CD4-positive, alpha-beta T cell treated with Interleukin-17A for 1 hour (primary cell): Measurements from ENCODE around the gene PLEKHN1.
"Not testable (repeated sequence)": the region's sequence is repeated elsewhere in the genome, so short reads cannot be mapped to it uniquely, and the experiment has no call there.

Source experiments
- DNase-seq: peaks from one replicate; pipeline ENCODE4 v3.0.0-alpha.2; 2020

PLEKHN1 gene

DNA sequence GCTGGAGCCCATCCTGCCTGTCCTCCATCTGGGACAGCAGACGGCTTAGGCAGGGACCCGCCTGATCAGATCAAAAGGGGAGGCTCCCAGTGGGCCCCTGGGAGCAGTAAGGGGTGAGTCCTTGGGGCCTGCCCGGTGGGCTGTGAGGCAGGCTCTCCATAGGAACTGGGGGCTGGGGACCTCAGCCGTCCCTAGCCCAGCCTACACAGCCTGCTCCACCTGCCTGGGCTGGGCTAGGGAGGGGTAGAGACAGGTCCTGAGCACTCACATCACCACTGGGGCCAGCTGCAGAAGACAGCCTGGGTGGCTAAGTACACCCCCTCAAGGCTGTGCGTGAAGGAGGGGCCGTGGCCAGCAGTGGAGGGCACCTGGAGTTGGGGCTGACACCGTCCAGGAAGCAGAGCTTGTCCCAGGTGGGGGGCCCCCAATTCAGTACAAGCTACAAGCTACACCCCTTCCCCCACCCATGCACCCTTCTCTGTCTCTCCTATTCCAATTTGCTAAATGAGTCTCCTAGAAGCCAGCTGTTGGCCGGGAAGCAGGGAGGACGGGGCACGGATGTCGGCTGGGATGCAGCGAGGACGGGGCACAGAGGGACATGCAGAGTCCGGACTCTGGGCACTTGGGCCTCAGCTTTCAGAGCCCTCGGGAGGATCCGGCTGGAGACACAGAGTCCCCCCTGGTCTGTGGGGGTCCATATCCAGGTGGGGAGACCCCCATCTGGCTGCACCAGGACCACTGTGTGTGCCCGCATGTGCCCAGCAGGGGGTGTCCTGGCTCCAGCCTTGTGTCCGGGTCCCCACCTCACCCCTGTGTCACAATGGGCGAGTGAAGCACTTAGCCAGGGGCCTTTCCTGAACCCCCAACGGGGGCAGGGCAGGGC lies 48.8 kb downstream of the PLEKHN1 start:
- DNase-seq = no peak

DNA sequence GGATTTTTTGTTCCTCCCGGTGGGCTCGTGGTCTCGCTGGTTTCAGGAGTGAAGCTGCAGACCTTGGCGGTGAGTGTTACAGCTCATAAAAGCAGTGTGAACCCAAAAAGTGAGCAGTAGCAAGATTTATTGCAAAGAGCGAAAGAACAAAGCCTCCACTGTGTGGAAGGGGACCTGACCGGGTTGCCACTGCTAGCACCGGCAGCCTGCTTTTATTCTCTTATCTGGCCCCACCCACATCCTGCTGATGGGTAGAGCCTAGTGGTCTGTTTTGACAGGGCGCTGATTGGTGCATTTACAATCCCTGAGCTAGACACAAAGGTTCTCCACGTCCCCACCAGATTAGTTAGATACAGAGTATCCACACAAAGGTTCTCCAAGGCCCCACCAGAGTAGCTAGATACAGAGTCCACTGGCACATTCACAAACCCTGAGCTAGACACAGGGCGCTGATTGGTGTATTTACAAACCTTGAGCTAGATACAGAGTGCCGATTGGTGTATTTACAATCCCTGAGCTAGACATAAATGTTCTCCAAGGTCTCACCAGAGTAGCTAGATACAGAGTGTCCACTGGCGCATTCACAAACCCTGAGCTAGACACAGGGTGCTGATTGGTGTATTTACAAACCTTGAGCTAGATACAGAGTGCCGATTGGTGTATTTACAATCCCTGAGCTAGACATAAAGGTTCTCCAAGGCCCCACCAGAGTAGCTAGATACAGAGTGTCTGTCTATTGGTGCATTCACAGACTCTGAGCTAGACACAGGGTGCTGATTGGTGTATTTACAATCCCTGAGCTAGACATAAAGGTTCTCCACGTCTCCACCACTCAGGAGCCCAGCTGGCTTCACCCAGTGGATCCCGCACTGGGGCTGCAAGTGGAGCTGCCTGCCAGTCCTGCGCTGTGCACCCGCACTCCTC lies 51.4 kb downstream of the PLEKHN1 start:
- DNase-seq = not testable (repeated sequence)

DNA sequence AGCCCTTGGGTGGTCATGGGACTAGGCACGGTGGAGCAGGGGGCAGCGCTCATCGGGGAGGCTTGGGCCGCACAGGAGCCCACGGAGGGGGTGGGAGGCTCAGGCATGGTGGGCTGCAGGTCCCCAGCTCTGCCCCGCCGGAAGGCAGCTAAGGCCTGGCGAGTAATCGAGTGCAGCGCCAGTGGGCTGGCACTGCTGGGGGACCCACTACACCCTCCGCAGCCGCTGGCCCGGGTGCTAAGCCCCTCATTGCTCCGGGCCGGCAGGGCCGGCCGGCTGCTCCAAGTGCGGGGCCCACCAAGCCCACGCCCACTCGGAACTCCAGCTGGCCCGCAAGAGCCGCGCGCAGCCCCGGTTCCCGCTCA lies 52.0 kb downstream of the PLEKHN1 start:
- DNase-seq = not testable (repeated sequence)

DNA sequence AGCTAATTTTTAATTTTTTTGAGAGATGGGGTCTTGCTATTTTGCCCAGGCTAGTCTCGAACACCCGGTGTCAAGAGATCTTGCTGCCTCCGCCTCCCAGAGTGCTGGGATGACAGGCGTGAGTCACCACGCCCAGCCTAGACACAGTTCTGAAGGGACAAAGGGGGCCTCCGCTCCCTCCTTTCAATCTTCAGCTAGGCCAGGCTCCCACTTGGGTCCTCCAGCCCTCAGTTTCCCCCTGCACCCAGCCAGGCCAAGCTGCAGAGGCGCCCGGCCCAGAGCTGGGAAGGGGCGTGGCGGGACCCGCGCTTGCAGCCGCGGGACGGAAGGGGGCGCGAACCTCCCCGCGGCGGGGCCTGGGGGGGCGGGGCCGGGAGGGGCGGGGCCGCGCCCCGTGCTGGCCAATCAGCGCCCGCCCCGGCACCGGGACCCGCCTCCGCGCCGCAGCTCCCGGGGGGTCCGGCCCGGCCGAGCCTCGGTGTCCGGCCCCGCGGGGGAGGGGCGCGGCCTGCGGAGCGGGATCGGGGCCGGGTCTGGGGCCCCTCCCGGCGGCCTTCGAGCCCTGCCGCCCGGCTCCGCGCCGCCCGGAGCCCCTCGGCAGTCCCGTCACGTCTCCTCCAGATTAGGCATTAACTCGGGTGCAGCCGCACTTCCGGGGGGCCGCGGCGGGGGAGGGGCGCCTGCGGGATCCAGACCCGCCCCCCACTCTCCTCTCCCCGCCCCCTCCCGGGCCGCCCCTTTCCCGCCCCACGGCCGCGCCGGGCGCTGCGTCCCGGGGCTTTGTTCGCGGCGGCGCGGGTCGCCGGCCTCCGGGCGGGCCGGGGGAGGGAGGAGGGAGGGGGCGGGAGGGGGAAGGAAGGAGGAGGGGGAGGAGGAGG lies 53.1 kb downstream of the PLEKHN1 start:
- DNase-seq = peak; percentile 75

DNA sequence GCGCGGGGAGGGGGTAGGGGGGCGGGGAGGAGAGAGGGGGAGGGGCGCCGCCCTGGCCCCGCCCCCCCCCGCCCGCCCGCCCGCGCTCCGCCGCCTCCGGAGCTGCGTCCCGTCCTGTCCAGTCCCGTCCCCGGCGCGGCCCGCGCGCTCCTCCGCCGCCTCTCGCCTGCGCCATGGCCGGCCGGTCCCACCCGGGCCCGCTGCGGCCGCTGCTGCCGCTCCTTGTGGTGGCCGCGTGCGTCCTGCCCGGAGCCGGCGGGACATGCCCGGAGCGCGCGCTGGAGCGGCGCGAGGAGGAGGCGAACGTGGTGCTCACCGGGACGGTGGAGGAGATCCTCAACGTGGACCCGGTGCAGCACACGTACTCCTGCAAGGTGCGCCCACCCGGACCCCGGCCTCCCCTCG lies 53.7 kb downstream of the PLEKHN1 start, which contains the start of gene AGRN:
TSS of gene AGRN (plus strand) at position 121 of the 405 bp plus-strand sequence. CDS start at position 174, 53 bp downstream.
- DNase-seq = no peak

DNA sequence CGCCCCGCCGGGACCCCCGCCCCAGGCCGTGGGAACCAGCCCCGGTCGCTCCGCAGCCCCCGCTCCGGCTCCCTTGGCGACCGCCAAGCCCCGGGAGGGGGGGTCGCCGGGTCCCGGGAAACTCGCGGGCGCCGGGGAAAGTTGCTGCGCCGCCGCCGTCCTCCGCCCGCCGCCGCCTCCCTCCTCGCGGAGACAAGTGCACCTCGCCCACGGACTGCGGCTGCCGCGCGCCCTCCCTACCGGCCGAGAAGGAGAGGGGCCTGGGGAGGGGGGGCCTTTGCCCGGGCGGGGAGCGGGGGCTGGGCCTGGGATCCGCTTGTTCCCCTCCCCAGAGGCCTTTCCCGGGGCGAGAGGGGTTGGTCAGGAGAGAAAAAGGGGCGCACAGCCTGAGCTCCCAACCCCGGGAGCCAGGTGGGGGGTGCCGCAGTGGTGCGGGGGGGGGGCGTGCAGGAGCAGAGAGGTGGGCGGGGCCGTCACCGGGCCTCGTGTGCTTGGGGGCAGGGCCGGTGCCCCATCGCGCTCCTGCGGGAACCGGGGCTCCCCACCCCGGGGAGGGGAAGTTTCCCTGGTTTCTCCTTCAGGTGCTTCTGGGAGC lies 54.2 kb downstream of the PLEKHN1 start:
- no peak for DNase-seq

DNA sequence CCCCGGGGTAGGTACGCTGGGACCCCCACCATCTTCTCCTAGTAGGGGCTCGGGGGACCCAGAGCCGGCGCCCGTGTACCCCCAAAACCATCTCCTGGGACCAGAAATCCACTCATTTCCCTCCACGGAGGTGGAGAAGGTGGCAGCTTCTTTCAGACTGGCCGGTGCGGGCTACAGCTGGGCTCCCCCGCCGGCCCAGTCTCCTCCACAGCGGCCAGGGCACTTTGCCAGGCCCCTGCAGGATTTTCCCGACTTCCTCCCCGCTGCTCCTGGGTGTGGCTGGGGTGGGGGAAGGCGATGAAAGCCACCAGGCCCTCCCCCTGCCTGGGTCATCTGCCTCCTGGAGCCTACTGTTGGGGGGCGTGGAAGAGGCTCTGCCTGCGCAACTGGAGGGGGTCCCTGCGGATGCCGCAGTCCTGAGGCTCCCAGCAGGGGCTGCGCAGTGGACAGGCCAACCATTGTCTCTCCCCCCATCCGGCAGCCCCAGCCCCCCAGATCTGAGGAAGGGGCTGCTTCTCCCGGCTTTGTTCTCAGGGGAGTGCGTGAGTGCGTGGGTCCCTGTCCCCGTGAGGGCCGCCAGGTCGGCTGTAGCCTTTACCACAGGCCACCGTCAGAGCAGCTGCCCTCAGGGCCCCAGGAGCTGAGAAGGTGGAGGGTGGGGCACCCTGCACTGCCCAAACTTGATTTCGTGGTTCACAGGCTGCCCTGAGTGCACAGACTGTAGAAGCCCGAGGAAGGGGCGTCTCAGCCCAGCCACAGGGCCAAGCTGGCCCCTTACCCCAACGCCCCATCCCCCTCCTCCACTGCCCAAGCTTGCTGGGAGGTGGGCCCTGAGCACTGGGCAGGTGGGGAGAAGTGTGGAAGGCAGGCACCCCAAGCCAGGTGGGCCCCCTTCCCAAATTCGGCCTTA lies 55.0 kb downstream of the PLEKHN1 start:
- DNase-seq = no peak

DNA sequence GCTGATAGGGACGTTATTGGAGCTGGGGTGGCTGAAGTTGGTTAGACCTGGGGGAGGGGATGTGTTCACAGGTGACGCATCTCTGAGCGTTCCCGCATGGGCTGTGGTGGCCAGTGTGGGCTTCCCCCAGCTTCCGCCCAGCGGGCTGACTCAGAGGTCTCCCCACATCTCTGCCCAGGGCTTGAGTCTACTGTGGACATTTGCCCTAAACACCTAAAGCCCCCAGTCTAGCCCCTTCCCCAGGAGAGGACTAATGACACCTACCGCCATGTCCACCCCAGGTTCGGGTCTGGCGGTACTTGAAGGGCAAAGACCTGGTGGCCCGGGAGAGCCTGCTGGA lies 55.6 kb downstream of the PLEKHN1 start:
- no peak for DNase-seq

DNA sequence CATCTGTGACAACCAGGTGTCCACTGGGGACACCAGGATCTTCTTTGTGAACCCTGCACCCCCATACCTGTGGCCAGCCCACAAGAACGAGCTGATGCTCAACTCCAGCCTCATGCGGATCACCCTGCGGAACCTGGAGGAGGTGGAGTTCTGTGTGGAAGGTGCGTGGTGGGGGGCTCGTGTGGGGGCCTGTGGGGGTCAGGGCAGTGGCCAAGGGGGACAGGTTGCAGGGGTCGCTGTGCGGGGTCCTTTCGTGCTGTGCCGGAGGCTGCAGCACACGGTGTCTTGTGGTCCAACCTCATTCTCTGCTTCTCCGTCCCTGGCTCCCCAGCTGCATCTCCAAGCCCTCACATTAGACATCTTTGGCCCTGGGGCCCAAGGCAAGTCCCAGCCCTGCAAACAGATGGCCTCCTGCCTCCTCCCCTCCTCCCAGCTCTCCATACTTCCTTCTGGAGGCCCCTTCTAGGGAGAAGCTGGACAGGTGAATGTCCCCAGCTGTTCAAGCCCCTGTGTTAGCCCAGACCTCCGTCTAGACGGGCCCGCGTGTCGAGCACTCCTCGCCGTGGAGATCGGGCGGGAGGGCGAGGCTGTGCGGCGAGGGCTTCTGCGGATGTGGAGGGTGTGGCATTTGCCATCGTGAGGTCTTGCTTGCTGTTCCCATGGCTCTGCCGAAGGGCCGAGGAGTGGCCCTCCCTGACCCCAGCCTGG lies 56.2 kb downstream of the PLEKHN1 start:
- DNase-seq = no peak

DNA sequence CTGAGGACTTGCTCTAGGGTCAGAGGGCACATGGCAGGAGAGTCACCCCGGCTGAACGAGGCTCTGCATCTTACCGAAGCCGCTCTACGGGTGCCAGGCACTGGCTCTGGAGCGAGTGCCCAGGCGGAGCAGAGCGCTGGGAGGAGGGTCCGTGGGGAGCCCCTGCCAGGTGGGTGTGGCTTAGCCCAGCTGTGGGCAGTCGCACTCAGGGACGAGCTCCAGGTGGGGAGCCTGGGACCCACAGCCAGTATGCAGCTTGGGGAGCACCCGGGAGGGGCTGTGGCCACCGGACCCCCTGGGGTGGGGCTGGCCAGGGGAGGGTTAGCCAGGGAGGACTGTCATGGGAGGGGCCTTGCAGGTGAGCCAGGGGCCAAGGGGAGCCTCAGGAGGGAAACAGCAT lies 57.4 kb downstream of the PLEKHN1 start:
- DNase-seq = no peak

DNA sequence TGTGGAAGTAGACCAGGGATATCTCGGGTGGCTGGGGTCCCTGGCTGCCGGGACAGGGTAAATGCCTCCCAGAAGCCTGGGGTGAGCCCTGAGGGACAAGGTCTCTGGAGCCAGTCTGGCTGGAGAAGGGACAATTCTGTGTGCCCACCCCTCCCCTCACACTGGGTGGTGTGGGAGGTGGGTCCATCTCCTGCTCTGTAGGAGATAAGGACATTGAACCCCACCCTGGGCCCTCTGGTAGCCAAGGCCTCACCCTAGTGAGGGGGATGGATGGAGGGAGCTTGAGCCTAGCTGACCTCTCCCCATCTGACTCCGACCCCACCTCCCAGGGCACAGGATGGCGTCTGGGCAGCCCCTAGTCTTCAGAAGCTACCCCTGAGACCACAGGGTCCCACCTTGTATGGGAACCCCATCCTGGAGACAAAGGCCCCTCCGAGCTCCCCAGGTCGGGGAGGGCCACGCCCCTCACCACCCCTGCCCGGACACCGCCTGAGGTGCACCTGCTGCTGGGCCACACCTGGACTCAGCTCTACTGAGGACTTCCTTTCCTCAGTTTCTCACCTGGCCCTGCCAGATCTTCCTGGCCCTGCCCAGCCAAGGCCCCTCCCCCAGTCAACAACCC lies 58.0 kb downstream of the PLEKHN1 start:
- no peak for DNase-seq

DNA sequence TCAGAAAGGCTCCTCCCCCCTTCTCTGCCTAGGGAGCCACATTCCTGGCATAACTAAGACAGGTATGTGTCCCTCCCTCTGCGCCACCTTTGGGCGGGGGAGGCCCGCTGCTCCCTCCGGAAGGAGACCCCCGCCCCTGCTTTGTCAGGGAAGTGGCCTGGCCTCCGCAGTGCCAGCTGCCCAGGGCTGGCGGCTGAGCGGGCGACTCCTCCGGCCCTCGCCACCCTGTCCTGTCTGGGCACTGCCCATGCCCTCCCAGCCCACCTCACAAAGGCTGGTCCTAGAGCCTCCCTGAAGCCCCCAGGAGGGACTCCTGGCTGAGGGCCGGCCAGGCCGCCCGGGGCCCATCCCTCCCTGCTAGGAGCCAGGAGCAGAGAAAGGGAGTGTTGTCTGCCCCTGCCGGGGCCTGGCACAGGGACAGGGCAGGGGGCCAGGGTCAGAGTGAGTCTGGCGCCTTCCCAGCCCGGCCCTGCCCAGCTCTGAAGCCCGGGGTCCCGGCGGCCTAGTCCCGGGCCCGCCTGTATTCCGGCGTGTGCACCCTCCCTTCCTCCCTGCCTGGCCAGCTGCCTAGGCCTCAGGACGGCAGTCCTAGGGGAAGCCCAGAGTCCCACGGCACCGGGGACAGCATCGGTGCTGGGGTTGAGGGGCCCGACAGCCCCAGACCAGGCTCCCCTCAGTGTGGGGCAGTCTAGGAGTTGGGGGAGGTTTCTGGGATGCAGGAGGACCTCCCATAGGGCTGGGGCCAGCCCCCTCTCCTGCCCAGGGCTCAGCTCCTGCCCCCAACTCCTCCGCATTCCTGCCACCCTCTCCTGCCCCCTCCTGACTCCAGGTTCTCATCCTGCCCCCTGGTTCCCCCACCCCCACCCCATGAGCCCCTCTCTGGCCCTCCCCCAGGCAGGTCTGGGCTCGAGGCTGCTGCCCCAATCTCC lies 58.8 kb downstream of the PLEKHN1 start:
- no peak for DNase-seq
